ENCODE data around the gene RABL3. TPM values are rescaled to one million over a fixed set of nuclear protein-coding genes. Genes with fewer than 3 reads are reported as not detected.
"Not testable (repeated sequence)": the region's sequence is repeated elsewhere in the genome, so short reads cannot be mapped to it uniquely, and the experiment has no call there.

The RABL3 gene
- total RNA-seq, 4 donors from 2014 or later, result 9.3 to 14.8 (median 12.6) TPM

DNA sequence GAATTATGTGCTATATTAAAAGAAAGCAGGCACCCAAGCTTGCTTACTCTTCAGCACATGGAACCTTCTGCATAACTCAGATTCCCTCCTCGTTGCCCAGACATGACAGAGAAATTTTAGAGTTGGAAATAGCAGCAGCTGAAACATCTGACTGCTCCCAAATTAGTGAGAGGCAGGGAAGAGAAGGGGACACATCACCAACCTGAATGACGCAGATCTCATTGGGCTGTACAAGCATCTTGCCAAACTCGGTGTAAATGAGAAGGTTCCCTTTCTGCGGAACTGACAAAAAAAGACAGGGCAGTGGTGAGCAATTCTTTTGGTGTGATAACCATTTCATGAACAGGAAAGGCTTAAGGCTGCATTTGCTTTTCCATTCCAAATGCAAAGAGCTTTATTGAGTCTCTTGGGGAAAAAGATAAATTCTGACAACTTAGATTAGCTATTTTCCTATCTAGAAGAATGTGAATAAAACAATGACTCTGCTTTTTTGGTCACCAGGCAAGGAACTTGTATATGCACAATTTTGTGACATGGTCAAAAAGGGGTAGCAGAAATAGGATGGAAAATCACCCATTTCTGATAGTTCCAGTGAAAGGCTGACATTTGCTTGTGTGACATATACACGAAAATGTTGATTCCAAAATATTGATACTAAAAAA lies 95.4 kb downstream of the RABL3 start:
- no peak for DNase-seq (ENCODE audit: low spot score in 2 of 2)
- 72% methylated on average over 5 of the region's 5 CpGs for whole genome bisulfite sequencing
- Histone ChIP-seq H3K9me3 (no peaks in the 10 kb centered on the region), H3K27ac (no peak overlapping the region), H3K4me3 (no peak overlapping the region), H3K27me3 (no peaks in the 10 kb centered on the region), H3K4me1 (no peaks in the 10 kb centered on the region), H3K36me3 (no peaks in the 10 kb centered on the region)
- no peak for TF ChIP-seq POLR2AphosphoS5 (IDR thresholded peaks at IDR 0.05)
- TF ChIP-seq, protein P1, sequence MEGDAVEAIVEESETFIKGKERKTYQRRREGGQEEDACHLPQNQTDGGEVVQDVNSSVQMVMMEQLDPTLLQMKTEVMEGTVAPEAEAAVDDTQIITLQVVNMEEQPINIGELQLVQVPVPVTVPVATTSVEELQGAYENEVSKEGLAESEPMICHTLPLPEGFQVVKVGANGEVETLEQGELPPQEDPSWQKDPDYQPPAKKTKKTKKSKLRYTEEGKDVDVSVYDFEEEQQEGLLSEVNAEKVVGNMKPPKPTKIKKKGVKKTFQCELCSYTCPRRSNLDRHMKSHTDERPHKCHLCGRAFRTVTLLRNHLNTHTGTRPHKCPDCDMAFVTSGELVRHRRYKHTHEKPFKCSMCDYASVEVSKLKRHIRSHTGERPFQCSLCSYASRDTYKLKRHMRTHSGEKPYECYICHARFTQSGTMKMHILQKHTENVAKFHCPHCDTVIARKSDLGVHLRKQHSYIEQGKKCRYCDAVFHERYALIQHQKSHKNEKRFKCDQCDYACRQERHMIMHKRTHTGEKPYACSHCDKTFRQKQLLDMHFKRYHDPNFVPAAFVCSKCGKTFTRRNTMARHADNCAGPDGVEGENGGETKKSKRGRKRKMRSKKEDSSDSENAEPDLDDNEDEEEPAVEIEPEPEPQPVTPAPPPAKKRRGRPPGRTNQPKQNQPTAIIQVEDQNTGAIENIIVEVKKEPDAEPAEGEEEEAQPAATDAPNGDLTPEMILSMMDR (IDR thresholded peaks at IDR 0.05), result no peak

DNA sequence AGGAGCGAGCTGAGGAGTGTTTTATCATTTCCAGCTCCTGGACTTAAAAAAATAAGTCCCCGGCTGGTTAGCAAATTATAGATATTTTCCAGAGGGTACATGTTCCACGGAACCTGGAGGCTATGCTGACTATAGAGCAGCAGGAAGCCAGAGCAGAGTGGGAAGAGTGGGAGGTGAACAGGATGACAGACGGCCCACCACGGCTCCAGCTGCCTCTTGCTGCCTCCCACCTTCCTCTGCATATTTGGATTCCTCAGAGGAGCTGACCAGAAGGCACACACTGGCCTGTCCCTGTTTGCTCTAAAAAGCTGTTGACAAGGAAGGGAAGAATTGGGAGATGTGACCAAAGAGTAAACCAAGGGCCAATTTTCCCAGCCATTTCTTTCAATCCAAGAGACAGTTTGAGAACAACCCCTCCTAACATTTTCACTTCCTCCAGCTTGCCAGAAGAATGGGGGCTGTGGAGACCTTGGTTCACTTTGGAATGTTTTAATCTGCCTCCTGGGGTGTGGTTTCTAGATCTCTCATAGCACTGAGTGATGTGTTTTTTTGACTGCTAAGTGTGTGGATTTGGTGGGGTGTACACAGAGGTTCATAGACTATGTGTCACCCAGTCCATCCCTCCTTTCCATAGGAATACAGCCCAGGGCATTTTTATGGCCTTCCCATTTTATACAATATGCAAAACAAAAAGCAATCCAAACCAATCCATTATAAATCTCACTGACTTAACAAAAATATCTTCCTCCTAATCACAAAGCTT lies 97.1 kb downstream of the RABL3 start:
- H3K27ac ChIP-seq, result no peak overlapping the region

DNA sequence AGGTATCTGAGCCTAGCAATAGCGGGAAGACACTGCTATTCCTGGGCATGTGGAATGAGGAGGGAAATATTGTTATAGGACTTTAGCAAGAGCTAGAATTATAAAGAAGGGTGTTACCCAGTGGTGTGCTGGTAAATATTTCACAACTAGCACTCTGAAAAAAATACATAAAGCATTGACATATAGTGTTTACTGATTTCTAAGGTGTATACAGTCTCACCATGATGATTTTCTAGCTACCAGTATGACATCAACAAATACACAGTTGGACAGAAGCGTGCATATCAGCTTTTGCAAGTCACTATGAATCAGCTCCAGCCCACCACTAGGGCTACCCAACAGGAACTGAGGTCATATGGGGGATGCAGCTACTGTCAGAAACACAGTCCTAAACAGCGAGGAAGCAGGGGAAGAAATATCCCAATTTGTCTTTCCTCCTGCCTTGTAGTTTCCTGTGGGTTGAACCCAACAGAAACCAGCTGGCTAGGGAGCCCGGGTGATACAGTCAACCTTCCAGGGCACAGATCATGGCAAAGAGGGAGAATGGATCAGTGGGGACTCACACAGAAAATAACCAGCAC lies 99.9 kb downstream of the RABL3 start:
- Histone ChIP-seq H3K36me3 (no peaks in the 10 kb centered on the region), H3K27me3 (no peaks in the 10 kb centered on the region), H3K4me1 (no peaks in the 10 kb centered on the region), H3K27ac (no peak overlapping the region), H3K9me3 (no peaks in the 10 kb centered on the region), H3K4me3 (no peak overlapping the region)
- TF ChIP-seq, protein P1 (IDR thresholded peaks at IDR 0.05), result no peak
- TF ChIP-seq EP300 (IDR thresholded peaks at IDR 0.05) (no peak), POLR2A (IDR thresholded peaks at IDR 0.05) (no peak), POLR2AphosphoS5 (IDR thresholded peaks at IDR 0.05) (no peak)
- WGBS, result 63% methylated on average over 4 of the region's 4 CpGs
- no peak for DNase-seq (ENCODE audit: low spot score in 2 of 2)

More for the DNA sequence above, 97.1 kb downstream of the RABL3 start:
- H3K4me3 ChIP-seq, result no peak overlapping the region
- no peaks in the 10 kb centered on the region for H3K27me3 ChIP-seq
- H3K4me1 ChIP-seq, result no peaks in the 10 kb centered on the region
- H3K9me3 ChIP-seq, result no peaks in the 10 kb centered on the region
- 32% methylated on average over 5 of the region's 5 CpGs for WGBS
- TF ChIP-seq POLR2AphosphoS5 (IDR thresholded peaks at IDR 0.05), result no peak
- TF ChIP-seq, protein P1 (IDR thresholded peaks at IDR 0.05), result no peak
- no peak for TF ChIP-seq EP300 (IDR thresholded peaks at IDR 0.05)
- no peak for TF ChIP-seq POLR2A (IDR thresholded peaks at IDR 0.05)
- DNase-seq (ENCODE audit: low spot score in 2 of 2), result no peak
- no peaks in the 10 kb centered on the region for H3K36me3 ChIP-seq

DNA sequence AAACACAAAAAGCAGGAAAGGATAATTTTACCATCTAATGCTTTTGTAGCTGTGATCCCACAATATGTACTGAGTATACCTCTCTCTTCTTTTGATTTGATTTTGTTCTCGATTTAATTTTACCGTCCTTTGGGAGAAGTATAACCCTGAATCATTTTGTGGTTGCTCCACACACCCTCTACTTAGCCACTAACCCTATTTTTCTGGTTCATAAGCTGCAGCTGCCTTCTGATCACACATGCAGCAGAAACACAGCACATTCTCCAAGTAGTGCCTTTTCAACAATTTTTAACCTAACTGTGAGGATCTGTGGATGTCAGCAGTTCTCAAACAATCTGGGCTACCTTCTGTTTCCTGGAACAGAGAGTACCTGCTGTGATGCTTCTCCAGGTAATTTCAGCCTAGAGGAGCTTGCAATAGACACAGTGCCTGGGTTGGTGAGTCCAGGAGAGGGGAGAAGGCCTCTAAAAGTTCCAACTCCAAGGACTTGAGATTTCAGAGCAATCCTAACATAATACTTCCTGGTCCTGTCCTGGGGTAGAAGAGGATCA lies 100.5 kb downstream of the RABL3 start:
- Histone ChIP-seq H3K4me3 (no peak overlapping the region), H3K36me3 (no peaks in the 10 kb centered on the region), H3K27me3 (no peaks in the 10 kb centered on the region), H3K27ac (no peak overlapping the region), H3K9me3 (no peaks in the 10 kb centered on the region), H3K4me1 (no peaks in the 10 kb centered on the region)
- WGBS, result 88% methylated on average over 2 of the region's 2 CpGs
- no peak for DNase-seq (ENCODE audit: low spot score in 2 of 2)
- TF ChIP-seq EP300 (IDR thresholded peaks at IDR 0.05) (no peak), POLR2AphosphoS5 (IDR thresholded peaks at IDR 0.05) (no peak), POLR2A (IDR thresholded peaks at IDR 0.05) (no peak)
- TF ChIP-seq, protein P1 (IDR thresholded peaks at IDR 0.05), result no peak

DNA sequence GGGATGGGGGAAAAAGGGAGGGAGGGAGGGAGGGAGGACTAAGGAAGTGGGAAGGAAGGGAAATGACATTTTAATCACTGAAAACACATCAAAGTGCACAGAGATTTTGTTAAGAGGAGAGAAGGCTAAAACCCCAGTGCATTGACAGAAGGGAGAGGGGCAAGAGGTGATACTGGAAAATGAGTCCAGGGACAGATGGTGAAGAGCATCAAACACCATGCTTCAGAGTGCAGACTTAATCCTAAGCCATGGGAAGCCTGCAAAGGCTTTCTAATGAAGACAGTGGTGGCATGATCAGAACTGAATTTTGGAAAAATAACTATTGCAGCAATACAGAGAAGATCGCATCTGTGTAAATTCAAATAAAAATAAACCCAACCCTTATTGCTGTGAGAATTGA lies 102.1 kb downstream of the RABL3 start:
- Histone ChIP-seq H3K36me3 (no peaks in the 10 kb centered on the region), H3K27ac (no peak overlapping the region), H3K9me3 (no peaks in the 10 kb centered on the region), H3K4me1 (no peaks in the 10 kb centered on the region), H3K4me3 (no peak overlapping the region), H3K27me3 (no peaks in the 10 kb centered on the region)
- no peak for DNase-seq (ENCODE audit: low spot score in 2 of 2)
- TF ChIP-seq POLR2A (IDR thresholded peaks at IDR 0.05) (no peak), EP300 (IDR thresholded peaks at IDR 0.05) (no peak), POLR2AphosphoS5 (IDR thresholded peaks at IDR 0.05) (no peak)
- TF ChIP-seq, protein P1 (IDR thresholded peaks at IDR 0.05), result no peak
- 97% methylated on average over 1 of the region's 1 CpG for WGBS

DNA sequence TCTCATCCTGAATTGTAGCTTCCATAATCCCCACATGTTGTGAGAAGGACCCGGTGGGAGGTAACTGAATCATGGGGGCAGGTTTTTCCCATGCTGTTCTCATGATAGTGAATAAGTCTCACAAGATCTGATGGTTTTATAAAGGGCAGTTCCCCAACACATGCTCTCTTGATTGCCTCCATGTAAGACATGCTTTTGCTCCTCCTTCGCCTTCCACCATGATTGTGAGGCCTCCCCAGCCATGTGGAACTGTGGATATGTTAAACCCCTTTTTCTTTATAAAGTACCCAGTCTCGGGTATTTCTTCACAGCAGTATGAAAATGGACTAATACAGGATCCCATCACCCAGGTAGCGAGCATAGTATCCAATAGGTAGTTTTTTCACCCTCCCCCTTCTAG lies 103.5 kb downstream of the RABL3 start:
- H3K4me3 ChIP-seq; H3K27me3 ChIP-seq; H3K4me1 ChIP-seq; DNase-seq (ENCODE audit: low spot score in 2 of 2); H3K9me3 ChIP-seq; H3K36me3 ChIP-seq; H3K27ac ChIP-seq: not testable (repeated sequence)
- WGBS, result 92% methylated on average over 4 of the region's 4 CpGs
